ENCODE measurements around the gene TRPM8. TPM values are rescaled to one million over a fixed set of nuclear protein-coding genes. Genes with fewer than 3 reads are reported as not detected.

The TRPM8 gene
- total RNA-seq, 1 donor from 2014 or later, result not detected

GRCh38 chr2:234050455-234051135 is 133.4 kb downstream of the TRPM8 start, which contains the start of gene SPP2:
Gene SPP2, plus strand, starts transcription at chr2:234050702. Its CDS starts 85 bp downstream, at chr2:234050787.
- TF ChIP-seq CTCF (IDR thresholded peaks at IDR 0.05), result no peak
- H3K4me1 ChIP-seq, result no peaks in the 10 kb centered on the region
- H3K9me3 ChIP-seq, result no peaks in the 10 kb centered on the region
- H3K4me3 ChIP-seq, result no peak within 1 kb of the TSS
- no peaks in the 10 kb centered on the region for H3K27me3 ChIP-seq
- intact Hi-C loops (cut with DNase I), result no loop called here
- H3K36me3 ChIP-seq, result no peaks in the 10 kb centered on the region
- no peak for DNase-seq (ENCODE audit: low spot score in 2 of 2)
- no peak within 1 kb of the TSS for H3K27ac ChIP-seq

GRCh38 chr2:234051374-234052070 is 134.3 kb downstream of the TRPM8 start:
- H3K36me3 ChIP-seq, result no peaks in the 10 kb centered on the region
- no peaks in the 10 kb centered on the region for H3K9me3 ChIP-seq
- H3K4me3 ChIP-seq, result no peak overlapping the region
- H3K4me1 ChIP-seq, result no peaks in the 10 kb centered on the region
- no peaks in the 10 kb centered on the region for H3K27me3 ChIP-seq
- no peak for DNase-seq (ENCODE audit: low spot score in 2 of 2)
- TF ChIP-seq CTCF (IDR thresholded peaks at IDR 0.05), result no peak
- intact Hi-C loops (cut with DNase I), result no loop called here
- H3K27ac ChIP-seq, result no peak overlapping the region

- H3K27ac ChIP-seq, result no peak overlapping the region
- TF ChIP-seq CTCF (IDR thresholded peaks at IDR 0.05), result no peak
- H3K9me3 ChIP-seq, result no peaks in the 10 kb centered on the region
- intact Hi-C loops (cut with DNase I), result no loop called here
- no peaks in the 10 kb centered on the region for H3K4me1 ChIP-seq
- no peak for DNase-seq (ENCODE audit: low spot score in 2 of 2)
- H3K27me3 ChIP-seq, result no peaks in the 10 kb centered on the region
- H3K4me3 ChIP-seq, result no peak overlapping the region
- no peaks in the 10 kb centered on the region for H3K36me3 ChIP-seq
Measured at GRCh38 chr2:234058881-234059280, 141.7 kb downstream of the TRPM8 start.

GRCh38 chr2:234060236-234060635 is 143.1 kb downstream of the TRPM8 start:
- no peak overlapping the region for H3K4me3 ChIP-seq
- intact Hi-C loops (cut with DNase I), result no loop called here
- H3K4me1 ChIP-seq, result no peaks in the 10 kb centered on the region
- DNase-seq (ENCODE audit: low spot score in 2 of 2), result no peak
- no peaks in the 10 kb centered on the region for H3K27me3 ChIP-seq
- no peaks in the 10 kb centered on the region for H3K9me3 ChIP-seq
- no peak for TF ChIP-seq CTCF (IDR thresholded peaks at IDR 0.05)
- no peaks in the 10 kb centered on the region for H3K36me3 ChIP-seq
- H3K27ac ChIP-seq, result no peak overlapping the region

- Histone ChIP-seq H3K4me1 (no peaks in the 10 kb centered on the region), H3K4me3 (no peak overlapping the region)
Measured at GRCh38 chr2:234061624-234062257, 144.6 kb downstream of the TRPM8 start.

More at GRCh38 chr2:234061624-234062257, 144.6 kb downstream of the TRPM8 start:
- TF ChIP-seq CTCF (IDR thresholded peaks at IDR 0.05), result no peak
- no peak overlapping the region for H3K27ac ChIP-seq
- no peaks in the 10 kb centered on the region for H3K36me3 ChIP-seq
- H3K9me3 ChIP-seq, result no peaks in the 10 kb centered on the region
- DNase-seq (ENCODE audit: low spot score in 2 of 2), result no peak
- intact Hi-C loops (cut with DNase I), result no loop called here
- H3K27me3 ChIP-seq, result no peaks in the 10 kb centered on the region

Data from ascending aorta (tissue), 2 donors.